GM19240 (cell line): ENCODE measurements around the gene CSF2.

Experiments
- DNase-seq: peaks from one replicate; pipeline ENCODE4 v3.0.0; 2011; ENCODE audit warnings: low spot score; ENCODE audit not compliant: insufficient read length

The CSF2 gene

DNA sequence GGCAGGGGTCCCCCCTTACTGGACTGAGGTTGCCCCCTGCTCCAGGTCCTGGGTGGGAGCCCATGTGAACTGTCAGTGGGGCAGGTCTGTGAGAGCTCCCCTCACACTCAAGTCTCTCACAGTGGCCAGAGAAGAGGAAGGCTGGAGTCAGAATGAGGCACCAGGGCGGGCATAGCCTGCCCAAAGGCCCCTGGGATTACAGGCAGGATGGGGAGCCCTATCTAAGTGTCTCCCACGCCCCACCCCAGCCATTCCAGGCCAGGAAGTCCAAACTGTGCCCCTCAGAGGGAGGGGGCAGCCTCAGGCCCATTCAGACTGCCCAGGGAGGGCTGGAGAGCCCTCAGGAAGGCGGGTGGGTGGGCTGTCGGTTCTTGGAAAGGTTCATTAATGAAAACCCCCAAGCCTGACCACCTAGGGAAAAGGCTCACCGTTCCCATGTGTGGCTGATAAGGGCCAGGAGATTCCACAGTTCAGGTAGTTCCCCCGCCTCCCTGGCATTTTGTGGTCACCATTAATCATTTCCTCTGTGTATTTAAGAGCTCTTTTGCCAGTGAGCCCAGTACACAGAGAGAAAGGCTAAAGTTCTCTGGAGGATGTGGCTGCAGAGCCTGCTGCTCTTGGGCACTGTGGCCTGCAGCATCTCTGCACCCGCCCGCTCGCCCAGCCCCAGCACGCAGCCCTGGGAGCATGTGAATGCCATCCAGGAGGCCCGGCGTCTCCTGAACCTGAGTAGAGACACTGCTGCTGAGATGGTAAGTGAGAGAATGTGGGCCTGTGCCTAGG is at the start of gene CSF2:
TSS of gene CSF2 (plus strand) at position 559 of the 783 bp plus-strand sequence. CDS start at position 594, 35 bp downstream.
- no peak for DNase-seq

DNA sequence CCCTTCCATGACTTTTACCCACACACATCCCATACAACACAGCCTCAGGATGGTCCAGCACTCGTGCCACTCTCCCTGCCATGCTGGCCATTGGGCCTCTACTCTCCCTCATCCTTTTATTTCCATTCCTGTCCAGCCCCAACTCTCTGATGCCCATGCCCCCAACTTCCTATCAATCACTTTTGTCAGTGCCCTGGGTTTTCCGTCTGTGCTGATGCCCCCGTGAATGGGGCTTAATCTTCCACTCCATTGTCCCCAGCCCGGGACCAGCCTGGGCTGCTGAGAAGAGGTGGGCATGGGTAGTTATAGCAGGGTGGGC is 49.5 kb upstream of the CSF2 start:
- DNase-seq, result no peak

GRCh38 chr5:132024789-132025402 is 48.7 kb upstream of the CSF2 start:
- no peak for DNase-seq

- no peak for DNase-seq
Observed at GRCh38 chr5:132025403-132025971, 48.1 kb upstream of the CSF2 start.

DNA sequence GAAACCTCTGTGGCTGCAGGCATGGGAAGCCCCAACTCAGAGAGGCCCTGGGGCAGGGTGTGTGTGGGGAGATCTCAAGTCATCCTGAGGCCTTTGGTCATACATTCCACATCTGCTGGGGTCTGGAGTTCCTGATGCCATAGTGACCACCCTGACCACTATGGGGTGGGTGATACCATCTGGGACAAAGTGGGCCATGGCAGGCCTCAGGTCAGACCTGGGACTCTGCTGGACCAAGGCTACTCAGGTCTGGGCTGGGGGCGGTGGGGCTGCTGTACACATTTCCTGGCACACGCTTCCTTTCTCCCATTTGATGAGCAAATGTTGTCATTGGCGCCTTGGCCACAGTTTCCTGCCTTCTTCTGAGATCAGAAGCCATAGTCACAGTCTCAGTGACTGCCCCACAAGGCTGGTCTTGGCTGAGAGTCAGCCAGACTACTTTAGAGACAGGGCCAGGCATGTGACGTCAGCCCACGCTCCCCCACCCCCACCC is 47.0 kb upstream of the CSF2 start:
- DNase-seq, result no peak

GRCh38 chr5:132027027-132027426 is 46.6 kb upstream of the CSF2 start:
- DNase-seq, result no peak

DNA sequence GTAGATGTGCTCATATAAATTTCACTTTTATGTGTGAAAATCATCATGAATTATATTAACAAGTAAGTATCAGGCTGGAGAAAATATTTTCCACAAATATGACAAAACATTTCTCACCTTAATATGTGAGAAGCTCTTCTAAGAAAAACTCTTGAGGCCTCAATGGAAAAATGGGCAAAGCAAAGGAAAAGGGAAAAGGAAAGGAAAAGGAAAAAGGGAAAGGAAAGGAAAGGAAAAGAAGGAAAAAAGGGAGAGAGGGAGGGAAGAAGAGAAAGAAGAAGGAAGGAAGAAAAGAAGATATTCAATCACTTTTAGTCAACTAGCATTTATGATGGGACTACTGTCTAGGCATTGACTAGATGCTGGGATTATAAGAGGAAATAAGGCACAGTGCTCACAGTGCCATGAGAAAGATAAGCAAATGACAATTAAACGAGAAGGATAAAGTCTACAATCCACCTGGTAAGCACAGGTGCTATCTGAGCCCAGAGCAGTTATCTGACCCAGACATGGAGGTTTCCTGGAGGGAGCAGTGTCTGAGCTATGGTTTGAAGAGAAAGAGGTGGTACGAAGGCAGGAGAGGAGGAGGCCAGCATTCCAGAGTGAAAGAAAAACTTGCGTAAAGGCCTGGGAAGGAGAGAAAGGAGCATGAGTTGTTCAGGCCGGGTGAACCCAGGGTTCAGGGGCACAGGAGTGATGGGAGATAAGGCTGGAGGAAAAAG is 43.8 kb upstream of the CSF2 start:
- no peak for DNase-seq

- no peak for DNase-seq
Observed at GRCh38 chr5:132030610-132031009, 43.0 kb upstream of the CSF2 start.

DNA sequence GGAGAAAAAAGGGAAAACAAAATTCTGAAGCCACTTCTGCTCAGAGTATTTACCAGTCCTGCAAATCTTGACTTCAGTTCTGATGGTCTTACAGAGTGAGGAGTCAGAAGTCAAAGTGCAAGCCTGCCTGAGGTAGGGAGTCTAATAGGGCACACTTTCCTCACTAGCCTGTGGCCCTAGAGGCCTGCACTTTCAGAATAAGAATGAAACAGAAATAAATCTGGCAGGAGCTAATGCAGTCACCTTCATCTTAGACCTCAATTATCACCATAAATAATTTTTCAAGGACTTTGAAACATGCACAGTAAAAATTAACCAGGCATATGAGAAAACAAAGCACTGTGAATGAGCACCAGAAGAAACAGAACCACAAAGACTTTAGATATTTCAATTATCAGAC is 41.4 kb upstream of the CSF2 start:
- no peak for DNase-seq

- no peak for DNase-seq
Observed at GRCh38 chr5:132033122-132033521, 40.5 kb upstream of the CSF2 start.

DNA sequence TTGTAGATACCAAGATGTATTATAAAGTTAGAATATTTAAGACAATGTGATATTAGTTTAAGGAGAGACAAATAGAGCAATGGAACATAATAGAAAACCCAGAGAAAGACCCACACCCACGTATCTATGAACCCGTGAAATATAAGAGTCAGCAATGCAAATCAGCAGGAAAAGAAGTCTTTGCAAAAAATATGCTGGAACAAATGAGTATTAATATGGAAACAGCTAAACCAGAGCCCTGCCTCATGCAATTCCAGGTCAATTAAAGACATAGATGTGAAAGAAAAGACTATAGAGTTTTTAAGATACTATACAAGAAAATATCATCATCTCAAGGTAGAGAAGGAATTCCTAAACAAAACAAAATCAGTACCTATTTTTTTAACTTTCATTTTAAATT is 36.2 kb upstream of the CSF2 start:
- DNase-seq, result no peak

DNA sequence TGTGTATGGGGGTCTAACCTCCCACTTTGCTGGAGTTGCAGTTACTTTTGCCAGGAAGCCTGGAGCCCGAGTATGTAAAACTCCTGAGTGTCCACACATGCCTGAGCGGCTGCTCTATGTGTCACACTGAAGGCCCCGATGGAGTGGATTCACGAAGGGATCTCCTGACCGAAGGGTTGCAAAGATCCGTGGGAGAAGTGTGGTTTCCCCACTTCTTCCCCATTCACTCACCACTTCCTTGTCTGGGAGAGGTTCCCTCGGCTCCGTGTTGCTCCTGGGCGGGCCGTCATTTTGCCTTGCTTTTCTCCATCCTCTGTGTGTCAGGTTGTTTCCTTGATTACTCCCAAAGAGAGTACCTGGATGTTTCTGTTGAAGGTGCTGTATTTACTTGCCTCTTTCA is 29.4 kb upstream of the CSF2 start:
- DNase-seq, result no peak

DNA sequence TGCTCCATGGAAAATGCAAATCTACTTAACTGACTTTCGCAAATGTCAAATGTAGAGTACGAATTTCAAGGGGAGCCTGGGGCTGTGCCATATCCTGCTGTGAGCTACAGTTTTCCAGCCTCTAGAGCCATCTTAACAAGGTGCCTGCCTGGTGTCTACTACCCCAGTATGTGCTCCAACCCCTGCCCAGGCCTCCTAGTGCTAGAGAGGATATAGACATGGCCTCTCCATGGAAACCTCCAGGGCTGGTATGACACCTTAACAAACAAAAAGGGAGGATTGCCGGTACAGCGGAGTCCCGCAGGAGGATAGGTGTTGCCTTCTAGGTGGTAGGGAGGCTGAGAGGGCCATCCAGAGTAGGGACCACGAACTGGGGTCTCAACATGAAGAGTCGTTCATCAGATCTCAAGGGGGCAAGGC is 26.7 kb upstream of the CSF2 start:
- DNase-seq, result no peak

GRCh38 chr5:132049093-132049492 is 24.5 kb upstream of the CSF2 start:
- no peak for DNase-seq

DNA sequence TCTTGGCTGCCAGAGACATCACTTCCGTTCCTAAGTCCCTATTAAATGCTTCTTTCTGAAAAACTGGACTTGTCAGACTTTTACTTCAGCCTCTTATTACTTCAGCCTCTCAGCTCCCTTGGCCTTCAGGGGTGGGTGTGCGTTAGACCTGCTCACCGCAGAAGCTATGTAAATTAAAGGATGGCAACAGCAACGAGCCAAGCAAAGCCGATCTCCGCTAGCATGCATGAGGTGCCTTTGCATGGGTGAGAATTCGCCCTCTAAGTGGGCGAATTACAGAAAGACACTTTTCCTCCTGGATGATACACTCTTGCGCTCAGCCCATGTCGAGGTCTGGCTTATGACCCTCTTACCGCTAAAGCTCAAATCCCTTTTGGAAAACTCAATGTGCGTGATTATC is 24.0 kb upstream of the CSF2 start:
- no peak for DNase-seq

DNA sequence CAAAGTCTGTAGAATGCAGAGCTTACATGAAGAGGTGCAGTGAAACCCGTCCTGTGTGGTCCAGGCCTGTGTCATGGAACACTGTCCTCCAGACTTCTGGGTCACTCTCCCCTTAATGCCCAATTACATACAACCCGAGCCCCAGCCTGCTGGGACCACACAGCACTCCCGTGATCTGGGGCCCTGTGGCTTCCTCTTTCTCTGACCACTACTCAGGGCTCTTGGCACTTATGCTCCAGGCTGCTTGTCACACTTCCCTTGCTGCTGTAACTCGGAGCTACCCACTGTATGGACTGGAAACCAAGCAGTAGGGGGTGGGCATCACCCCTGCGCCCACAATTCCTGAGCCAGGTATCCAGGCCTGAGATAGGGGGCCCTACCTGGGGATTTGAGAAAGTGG is 23.5 kb upstream of the CSF2 start:
- DNase-seq, result no peak

GRCh38 chr5:132050661-132051552 is 22.7 kb upstream of the CSF2 start:
- no peak for DNase-seq

- no peak for DNase-seq
Observed at GRCh38 chr5:132052520-132052919, 21.1 kb upstream of the CSF2 start.

DNA sequence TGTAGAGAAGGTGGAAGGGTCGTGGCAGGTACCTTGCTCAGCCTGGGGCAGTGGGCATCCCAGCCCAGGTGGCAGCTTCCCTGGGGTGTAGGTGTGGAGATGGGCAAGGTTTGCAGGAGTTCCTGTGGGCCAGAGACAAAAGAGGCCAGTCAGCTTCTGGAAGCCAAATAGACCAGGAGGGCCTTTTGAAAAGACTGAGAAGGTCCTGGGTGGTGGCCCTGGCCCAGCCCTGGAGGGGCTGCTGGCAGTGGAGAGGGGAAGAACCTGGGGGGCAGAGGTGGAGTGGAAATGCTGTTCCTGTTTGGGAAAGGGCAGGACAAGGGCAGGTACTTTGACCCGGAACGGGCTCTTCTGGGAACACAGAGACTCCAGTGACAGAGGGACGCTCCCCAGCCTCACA is 20.1 kb upstream of the CSF2 start:
- DNase-seq, result no peak

GRCh38 chr5:132054031-132054696 is 19.4 kb upstream of the CSF2 start:
- DNase-seq, result no peak
